OCI-LY1 (cell line): ENCODE results near the gene SLC35C1.
A peak's percentile ranks its signal among the peaks of the same experiment; 100 is the strongest.

Source experiments
- H2AFZ ChIP-seq: fragments of 200-600 bp; sonication (generic), shearing (Covaris generic); 2 replicates; pipeline ENCODE4 v1.6.0; 2014; ENCODE audit warnings: antibody characterized with exemption, mild to moderate bottlenecking, low read length
- H3F3A ChIP-seq: fragments of 200-600 bp; sonication (generic), shearing (Covaris generic); 2 replicates; pipeline ENCODE4 v1.6.0; 2014; ENCODE audit warnings: mild to moderate bottlenecking, antibody characterized with exemption, low read length, moderate library complexity; ENCODE audit not compliant: insufficient read depth
- H3K27ac ChIP-seq: fragments of 200-600 bp; sonication (generic); 2 replicates; pipeline ENCODE4 v1.5.1; 2014; ENCODE audit warnings: low read length, mixed run types, mild to moderate bottlenecking, low read depth; ENCODE audit not compliant: poor library complexity, severe bottlenecking
- H3K27me3 ChIP-seq: fragments of 200-600 bp; sonication (generic); 2 replicates; pipeline ENCODE4 v1.6.0; 2014; ENCODE audit warnings: antibody characterized with exemption, mild to moderate bottlenecking, low read length, moderate library complexity; ENCODE audit not compliant: insufficient read depth
- H3K36me3 ChIP-seq: fragments of 200-600 bp; sonication (generic); 2 replicates; pipeline ENCODE4 v1.6.1; 2014; ENCODE audit warnings: mild to moderate bottlenecking, antibody characterized with exemption, low read length, moderate library complexity, mixed read lengths; ENCODE audit not compliant: insufficient read depth
- H3K4me1 ChIP-seq: fragments of 200-600 bp; sonication (generic); 2 replicates; pipeline ENCODE4 v1.5.1; 2014; ENCODE audit warnings: mild to moderate bottlenecking, low read length, moderate library complexity; ENCODE audit not compliant: insufficient read depth, severe bottlenecking
- H3K4me2 ChIP-seq: fragments of 200-600 bp; sonication (generic), shearing (Covaris generic); 2 replicates; pipeline ENCODE4 v1.6.1; 2014; ENCODE audit warnings: low read length
- H3K4me3 ChIP-seq: fragments of 200-600 bp; sonication (generic); 2 replicates; pipeline ENCODE4 v1.5.1; 2014; ENCODE audit warnings: low read length, low read depth, mild to moderate bottlenecking, mixed read lengths; ENCODE audit not compliant: poor library complexity, severe bottlenecking
- H3K79me2 ChIP-seq: fragments of 200-600 bp; shearing (Covaris generic); 2 replicates; pipeline ENCODE4 v1.6.1; 2016; ENCODE audit warnings: mixed run types, low read length, mixed read lengths; ENCODE audit not compliant: insufficient read depth
- H3K9ac ChIP-seq: fragments of 200-600 bp; sonication (generic), shearing (Covaris generic); 2 replicates; pipeline ENCODE4 v1.6.1; 2014; ENCODE audit warnings: mild to moderate bottlenecking, low read length, mixed read lengths
- H3K9me2 ChIP-seq: fragments of 200-600 bp; sonication (generic), shearing (Covaris generic); 2 replicates; pipeline ENCODE4 v1.6.1; 2014; ENCODE audit warnings: low read depth, mild to moderate bottlenecking, low read length, mixed read lengths
- H3K9me3 ChIP-seq: fragments of 200-600 bp; shearing (Covaris generic); 2 replicates; pipeline ENCODE4 v1.6.1; 2014; ENCODE audit warnings: low read length, mixed read lengths
- H4K20me1 ChIP-seq: fragments of 200-600 bp; sonication (generic), shearing (Covaris generic); 2 replicates; pipeline ENCODE4 v1.6.0; 2016; ENCODE audit warnings: mild to moderate bottlenecking, low read length; ENCODE audit not compliant: insufficient read depth
- CTCF ChIP-seq: fragments of 200-600 bp; sonication (generic), shearing (Covaris generic); IDR thresholded peaks from 2 replicates; pipeline ENCODE4 v1.5.1; 2017; ENCODE audit warnings: mild to moderate bottlenecking, antibody characterized with exemption, low read length, moderate library complexity, mixed read lengths
- EZH2 ChIP-seq: fragments of 200-600 bp; sonication (generic), shearing (Covaris generic); IDR thresholded peaks from 2 replicates; pipeline ENCODE4 v1.8.0; 2017; ENCODE audit warnings: borderline replicate concordance, mixed run types, mild to moderate bottlenecking, antibody characterized with exemption, low read length, moderate library complexity, mixed read lengths

The SLC35C1 gene

DNA sequence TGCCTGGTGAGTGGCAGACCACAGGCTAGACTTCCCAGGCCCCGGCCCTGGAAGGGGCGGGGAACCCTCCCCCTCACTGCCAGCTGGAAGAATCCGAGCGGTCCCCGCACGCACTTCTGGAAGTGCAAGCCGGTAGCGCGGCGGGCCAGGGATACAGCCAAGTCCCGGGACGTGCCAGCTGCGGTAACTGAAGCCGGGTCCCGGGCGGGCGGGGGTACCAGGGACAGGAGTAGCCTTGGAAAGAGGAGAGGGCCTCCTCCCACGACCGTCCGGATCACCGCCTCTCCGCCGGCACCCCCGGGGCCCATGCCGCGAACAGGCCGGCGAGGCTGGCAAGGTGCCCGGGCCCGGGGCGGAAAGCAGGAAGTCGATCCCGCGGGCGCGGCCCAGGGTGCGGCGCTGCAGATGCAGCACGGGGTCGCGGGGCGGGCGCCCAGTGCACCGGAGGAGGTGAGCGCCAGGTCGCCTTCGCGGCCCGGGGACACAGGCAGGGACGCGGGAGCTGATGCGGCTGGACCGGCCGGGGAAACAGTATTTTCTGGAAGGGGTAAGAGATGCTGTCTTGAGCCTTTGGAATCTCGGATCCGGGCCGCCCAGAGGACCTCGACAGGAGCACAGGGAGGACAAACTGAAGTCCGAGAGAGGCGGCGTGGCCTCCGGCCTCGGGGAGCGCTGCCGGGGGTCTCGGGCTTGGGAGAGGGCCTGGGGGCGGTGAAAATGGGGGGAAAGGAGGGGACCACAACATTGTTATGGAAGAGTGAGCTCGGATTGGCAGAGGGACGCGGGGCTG lies 783 bp upstream of the SLC35C1 start:
- Histone ChIP-seq H3K27ac (no peak overlapping the region), H3K9ac (peak overlapping the region; percentile 80)
- no peak for TF ChIP-seq EZH2
- TF ChIP-seq CTCF, result 0 out of 2 replicates have a peak, but pooled peaks have one; percentile 14

DNA sequence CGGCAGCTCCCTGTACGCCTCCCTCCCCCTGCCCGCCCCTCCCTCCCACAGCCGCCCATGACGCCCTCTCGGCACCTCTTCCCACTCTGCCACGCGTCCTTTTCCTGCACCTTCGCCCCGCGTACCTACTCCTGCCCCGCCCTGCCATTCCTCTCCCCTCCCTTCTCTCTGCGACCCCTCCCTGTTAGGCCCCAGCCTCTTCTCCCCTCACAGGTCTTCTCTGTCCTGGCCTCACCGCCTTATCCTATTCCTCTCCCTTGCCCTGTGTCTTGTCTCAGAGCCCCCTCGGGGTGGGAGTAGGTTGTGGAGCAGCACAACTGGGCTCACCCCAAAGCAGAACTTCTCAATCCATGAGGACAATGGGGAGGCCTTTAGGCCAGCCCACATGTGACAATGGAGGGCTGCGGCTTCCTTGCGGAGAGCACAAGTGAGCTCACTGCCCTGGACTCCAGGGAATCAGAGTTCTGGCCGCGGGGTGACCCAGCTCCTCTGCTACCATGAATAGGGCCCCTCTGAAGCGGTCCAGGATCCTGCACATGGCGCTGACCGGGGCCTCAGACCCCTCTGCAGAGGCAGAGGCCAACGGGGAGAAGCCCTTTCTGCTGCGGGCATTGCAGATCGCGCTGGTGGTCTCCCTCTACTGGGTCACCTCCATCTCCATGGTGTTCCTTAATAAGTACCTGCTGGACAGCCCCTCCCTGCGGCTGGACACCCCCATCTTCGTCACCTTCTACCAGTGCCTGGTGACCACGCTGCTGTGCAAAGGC lies 539 bp downstream of the SLC35C1 start:
- TF ChIP-seq CTCF, result no peak
- no peak for TF ChIP-seq EZH2
- H4K20me1 ChIP-seq, result no peaks in the 10 kb centered on the region
- no peaks in the 10 kb centered on the region for H3K79me2 ChIP-seq
- H3K9me2 ChIP-seq, result no peaks in the 10 kb centered on the region
- H3K27ac ChIP-seq, result no peak overlapping the region
- H3K9me3 ChIP-seq, result no peaks in the 10 kb centered on the region
- H3K4me3 ChIP-seq, result peak overlapping the region; percentile 80
- no peaks in the 10 kb centered on the region for H3K36me3 ChIP-seq
- H2AFZ ChIP-seq, result no peak overlapping the region
- no peaks in the 10 kb centered on the region for H3F3A ChIP-seq
- H3K4me1 ChIP-seq, result peaks cover 25% of the 10 kb centered on the region
- peak overlapping the region; percentile 80 for H3K9ac ChIP-seq
- H3K27me3 ChIP-seq, result no peaks in the 10 kb centered on the region
- peak overlapping the region; percentile 99 for H3K4me2 ChIP-seq

More for the DNA sequence above, 783 bp upstream of the SLC35C1 start:
- no peaks in the 10 kb centered on the region for H3K9me2 ChIP-seq
- H3K79me2 ChIP-seq, result no peaks in the 10 kb centered on the region
- 0 out of 2 replicates have a peak overlapping the region, but pooled peaks have one; percentile 2 for H2AFZ ChIP-seq
- H3K27me3 ChIP-seq, result no peaks in the 10 kb centered on the region
- peaks cover 25% of the 10 kb centered on the region for H3K4me1 ChIP-seq
- H3K4me3 ChIP-seq, result peak overlapping the region; percentile 80
- H3K9me3 ChIP-seq, result no peaks in the 10 kb centered on the region
- no peaks in the 10 kb centered on the region for H3F3A ChIP-seq
- no peaks in the 10 kb centered on the region for H3K36me3 ChIP-seq
- H4K20me1 ChIP-seq, result no peaks in the 10 kb centered on the region
- H3K4me2 ChIP-seq, result peak overlapping the region; percentile 99

DNA sequence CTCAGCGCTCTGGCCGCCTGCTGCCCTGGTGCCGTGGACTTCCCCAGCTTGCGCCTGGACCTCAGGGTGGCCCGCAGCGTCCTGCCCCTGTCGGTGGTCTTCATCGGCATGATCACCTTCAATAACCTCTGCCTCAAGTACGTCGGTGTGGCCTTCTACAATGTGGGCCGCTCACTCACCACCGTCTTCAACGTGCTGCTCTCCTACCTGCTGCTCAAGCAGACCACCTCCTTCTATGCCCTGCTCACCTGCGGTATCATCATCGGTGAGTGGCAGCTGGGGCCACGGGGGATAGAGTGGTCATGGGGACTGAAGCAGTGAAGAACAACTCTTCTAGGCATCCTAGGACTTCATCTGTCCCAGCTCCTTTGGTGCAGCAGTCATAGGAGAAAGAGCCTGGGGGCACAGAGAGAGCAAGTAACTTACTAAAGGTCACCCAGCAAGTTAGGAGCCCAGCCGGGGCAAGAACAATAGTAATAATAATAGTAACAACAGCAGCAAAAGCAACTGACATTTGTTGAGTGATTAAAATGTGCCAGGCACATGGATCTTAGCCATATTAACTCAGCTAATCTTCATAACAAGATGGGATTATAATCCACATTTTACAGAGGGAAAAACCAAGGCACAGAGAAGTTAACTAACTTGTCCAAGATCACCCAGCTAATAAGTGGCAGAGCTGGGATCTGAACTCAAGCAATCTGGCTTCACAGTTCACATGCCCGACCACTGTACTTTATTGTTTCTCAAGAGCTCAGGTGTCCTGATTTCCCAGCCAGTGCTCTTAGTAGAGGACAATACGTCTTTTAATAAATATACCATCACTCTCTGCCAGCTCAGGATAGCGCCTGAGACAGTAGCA lies 1.4 kb downstream of the SLC35C1 start:
- Histone ChIP-seq H3K9me2 (no peaks in the 10 kb centered on the region), H3K4me2 (peak overlapping the region; percentile 99), H3K27me3 (no peaks in the 10 kb centered on the region), H4K20me1 (no peaks in the 10 kb centered on the region), H3K79me2 (no peaks in the 10 kb centered on the region), H3F3A (no peaks in the 10 kb centered on the region), H3K9me3 (no peaks in the 10 kb centered on the region), H3K9ac (peak overlapping the region; percentile 28; the same call in 1 of the 2 replicates), H3K27ac (no peak overlapping the region), H3K4me3 (peak overlapping the region; percentile 80), H3K4me1 (peaks cover 25% of the 10 kb centered on the region), H2AFZ (no peak overlapping the region), H3K36me3 (peaks cover 6% of the 10 kb centered on the region; the same call in 1 of the 2 replicates)
- TF ChIP-seq CTCF (no peak), EZH2 (no peak)
